Activated CD8-positive, alpha-beta memory T cell treated with anti-CD3 and anti-CD28 coated beads for 48 hours (primary cell): ENCODE measurements around the gene SELENOK.
"Not testable (repeated sequence)": the region's sequence is repeated elsewhere in the genome, so short reads cannot be mapped to it uniquely, and the experiment has no call there.

Experiments used
- DNase-seq, 3 experiments: peaks; one replicate each; pipeline ENCODE4 v3.0.0-alpha.2; 2020; ENCODE audit warnings: low read depth in 2 of 3, low spot score in 2 of 3

SELENOK gene

DNA sequence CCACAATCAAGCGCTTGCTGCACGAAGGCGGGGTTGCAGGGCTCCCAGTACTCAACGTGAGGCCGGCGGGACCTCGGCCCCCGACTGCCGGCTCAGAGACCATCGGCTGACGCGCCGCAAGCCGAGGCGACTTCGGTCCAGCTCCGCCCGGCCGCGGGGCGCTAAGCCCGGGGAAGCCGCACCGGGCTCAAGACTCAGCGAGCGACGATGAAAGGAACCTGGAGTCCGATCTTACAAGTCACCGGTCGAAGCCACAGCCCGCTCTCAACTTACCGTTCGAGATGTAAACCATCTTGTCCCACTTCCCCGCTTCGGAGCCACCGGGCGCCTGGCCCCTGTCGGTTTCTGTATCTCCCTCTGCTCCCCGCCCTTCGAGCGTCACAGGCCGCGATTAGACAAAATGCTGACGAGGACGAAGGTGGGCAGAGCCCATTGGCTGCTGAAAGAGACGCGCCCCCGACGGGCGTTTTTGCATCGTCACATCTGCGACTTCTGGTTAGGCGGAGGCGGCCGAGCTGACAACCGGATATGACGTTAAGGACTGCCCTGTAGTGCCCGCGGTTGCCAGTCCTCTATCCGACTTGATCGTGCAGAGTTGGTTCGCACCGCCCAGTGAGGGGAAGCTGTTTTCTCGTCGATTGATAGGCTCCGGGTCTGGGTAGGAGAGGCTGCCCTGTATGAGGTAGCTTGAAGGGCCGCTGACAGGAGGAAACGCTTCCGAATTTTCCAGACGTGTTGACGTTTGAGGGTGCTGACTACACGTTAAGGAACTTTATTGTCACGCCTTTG lies at the start of gene SELENOK:
SELENOK (minus strand) TSS at position 363 of the 789 bp plus-strand sequence.
- peak; percentile 60 to 91 (median 90) for DNase-seq

DNA sequence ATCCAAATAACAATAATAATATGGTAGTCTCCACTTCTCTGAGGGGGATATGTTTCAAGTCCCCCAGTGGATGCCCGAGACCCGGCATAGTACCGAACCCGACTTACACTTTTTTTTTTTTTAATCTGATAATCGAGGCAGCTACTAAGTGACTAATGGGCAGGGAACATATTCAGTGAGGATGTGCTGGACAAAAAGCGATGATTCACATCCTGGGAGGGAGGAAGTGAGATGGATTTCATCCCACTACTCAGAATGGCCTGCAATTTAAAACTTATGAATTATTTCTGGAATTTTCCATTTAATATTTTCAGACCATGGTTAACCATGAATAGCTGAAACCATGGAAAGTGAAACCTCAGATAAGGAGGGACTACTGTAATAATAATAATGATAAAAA lies 49.5 kb upstream of the SELENOK start:
- no peak for DNase-seq

DNA sequence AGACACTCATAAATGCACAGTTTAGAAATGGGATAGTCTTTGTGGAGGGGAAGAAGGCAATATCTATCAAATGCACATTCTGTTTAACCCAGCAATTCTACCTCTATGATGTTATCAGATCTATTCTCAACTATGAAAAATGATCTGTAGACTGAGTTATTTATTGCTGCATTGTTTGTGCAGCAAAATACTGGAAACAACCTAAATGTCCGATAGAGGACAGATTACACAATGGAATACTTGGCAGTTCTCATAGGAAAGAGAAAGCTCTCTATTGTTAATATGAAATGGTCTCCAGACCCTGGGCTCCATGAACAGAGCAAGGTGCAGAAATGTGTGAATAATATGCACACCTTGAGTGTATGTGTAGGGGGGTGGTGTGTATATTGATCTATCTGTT lies 49.0 kb upstream of the SELENOK start:
- no peak for DNase-seq

DNA sequence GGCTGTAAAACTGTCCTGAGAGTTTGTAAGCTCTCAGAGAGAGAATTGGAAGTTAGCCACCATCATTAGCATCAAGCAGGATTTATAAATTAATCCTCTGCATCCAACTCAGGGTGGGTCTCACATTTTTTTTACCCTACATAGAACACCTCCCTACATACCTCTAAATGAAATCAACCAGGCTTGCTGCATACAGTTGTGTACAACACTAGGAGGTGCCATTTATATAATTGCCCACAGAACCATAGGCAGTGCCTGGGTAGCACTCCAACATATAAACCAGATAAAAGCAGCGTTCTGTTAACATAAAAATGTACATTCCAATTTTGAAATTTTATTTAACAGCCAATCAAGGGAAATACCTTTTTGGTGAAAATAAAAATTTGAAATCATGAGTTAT lies 48.2 kb upstream of the SELENOK start:
- no peak for DNase-seq

DNA sequence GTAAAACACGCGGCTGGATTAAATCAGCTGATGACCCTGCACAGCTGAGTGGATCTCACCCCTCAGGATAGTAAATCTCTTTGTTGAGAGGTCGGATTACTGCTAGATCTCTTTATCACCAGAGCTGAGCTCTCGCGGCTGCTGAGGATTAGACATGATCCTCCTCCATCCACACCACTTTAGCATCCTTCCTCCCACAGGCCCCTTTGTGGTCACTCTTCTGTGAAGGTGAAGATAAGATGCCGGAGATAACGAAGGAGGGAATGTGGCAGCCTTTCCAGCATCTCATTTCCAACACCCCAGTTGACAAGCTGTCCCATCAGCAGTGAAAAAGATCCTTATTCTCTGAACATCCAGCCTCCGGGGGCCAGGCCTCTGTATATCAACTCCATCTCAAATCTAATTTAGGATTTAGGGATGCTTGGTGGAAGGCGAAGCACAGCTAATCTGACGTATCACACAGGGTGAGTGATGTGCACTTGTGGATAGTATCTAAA lies 47.5 kb upstream of the SELENOK start:
- DNase-seq = no peak

DNA sequence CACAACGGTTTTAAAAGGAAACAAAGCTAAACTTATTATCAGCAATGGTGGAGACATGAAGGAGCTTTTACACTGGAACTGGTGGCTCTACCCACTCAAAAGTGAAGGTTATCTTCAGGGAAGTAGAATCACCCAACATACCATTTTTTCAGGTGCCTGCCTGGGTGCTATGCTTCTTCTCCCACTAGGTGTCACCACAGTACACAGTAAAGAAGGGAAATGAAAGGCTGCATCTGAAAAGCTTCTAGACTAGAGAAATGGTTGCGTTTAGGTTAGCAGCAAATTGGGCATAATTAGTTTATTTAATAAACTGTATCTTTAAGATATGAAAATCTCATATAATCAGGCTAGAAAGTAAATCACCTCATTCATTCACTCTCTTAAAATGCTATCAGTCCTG lies 47.0 kb upstream of the SELENOK start:
- no peak for DNase-seq

DNA sequence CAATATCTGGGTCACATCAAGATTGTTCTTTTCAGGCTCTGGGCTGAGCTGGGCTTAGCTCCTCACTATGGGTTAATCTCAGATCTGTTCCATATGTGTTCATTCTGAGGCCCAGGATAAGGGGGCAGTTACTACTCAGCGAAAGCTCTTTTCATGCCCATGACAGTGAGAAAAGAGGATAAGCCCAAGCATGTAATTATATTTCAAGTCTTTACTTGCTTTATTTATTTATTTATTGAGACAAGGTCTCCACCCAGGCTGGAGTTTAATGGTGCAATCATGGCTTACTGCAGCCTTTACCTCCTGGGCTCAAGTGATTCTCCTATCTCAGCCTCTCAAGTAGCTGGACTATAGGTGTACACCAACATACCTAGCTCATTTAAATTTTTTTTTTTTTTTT lies 44.7 kb upstream of the SELENOK start:
- no peak for DNase-seq

DNA sequence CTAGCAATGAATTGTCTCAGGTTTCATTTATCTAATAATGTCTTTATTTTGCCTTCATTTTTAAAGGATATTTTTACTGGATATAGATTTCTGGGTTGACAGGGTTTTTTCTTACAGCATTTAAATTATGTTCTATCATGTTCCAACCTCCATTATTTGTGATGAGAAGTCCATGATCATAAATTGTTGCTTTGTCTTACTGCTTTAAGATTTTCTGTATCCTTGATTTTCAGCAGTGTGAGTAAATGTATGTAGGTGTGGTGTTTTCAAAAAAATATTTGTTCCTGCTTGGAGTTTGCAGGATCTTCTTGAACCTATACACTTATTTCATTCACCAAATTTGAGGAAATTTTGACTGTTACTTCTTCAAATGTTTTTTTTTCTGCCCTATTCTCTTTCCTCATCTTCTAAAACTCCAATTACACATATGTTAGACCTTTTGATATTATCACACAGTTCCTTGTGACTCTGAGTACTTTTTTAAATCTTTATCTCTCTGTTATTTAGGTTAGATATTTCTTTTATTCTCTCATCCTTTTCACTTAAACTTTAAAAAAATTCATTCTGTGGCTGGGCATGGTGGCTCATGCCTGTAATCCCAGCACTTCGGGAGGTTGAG lies 43.7 kb upstream of the SELENOK start:
- no peak for DNase-seq

DNA sequence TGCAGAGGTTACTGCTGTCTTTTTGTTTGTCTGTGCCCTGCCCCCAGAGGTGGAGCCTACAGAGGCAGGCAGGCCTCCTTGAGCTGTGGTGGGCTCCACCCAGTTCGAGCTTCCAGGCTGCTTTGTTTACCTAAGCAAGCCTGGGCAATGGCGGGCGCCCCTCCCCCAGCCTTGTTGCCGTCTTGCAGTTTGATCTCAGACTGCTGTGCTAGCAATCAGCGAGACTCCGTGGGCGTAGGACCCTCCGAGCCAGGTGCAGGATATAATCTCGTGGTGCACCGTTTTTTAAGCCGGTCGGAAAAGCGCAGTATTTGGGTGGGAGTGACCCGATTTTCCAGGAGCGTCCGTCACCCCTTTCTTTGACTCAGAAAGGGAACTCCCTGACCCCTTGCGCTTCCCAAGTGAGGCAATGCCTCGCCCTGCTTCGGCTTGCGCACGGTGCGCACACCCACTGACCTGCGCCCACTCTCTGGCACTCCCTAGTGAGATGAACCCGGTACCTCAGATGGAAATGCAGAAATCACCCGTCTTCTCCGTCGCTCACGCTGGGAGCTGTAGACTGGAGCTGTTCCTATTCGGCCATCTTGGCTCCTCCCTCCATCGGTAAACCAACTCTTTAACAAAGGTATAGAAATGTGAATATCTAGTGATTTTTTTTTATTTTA lies 35.7 kb upstream of the SELENOK start:
- not testable (repeated sequence) for DNase-seq

DNA sequence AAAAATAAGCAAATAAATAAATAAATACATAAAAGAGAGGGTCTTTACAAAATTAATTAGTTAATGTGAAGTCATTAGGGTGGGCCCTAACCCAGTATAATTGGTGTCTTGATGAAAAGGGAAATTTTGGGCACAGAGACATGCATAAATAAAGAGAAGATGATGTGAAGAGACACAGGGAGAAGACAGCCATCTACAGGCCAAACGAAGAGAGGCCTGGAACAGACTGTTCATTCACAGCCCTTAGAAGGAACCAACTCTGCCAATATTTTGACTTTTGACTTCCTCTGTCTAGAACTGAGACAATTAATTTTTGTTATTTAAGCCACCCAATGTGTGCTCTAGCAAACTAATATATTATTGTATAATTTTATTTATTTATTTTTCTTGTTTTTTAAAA lies 29.6 kb upstream of the SELENOK start:
- DNase-seq = no peak

DNA sequence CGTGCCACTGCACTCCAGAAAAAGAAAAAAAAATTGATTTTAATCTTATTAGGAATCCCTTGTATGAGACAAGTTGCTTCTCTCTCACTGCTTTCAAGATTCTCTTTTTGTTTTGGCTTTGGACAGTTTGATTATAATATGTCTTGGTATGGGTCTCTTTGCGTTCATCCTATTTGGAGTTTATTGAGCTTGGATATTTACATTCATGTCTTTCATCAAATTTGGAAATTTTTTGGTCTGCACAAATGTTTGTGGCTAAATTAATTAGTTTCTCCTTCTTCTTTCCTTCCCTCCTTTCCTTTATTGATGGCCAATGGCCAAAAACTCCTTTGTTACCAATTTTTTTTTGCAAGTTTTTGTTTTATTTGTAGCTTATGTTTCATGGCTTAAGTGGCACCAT lies 28.1 kb upstream of the SELENOK start:
- DNase-seq = no peak

DNA sequence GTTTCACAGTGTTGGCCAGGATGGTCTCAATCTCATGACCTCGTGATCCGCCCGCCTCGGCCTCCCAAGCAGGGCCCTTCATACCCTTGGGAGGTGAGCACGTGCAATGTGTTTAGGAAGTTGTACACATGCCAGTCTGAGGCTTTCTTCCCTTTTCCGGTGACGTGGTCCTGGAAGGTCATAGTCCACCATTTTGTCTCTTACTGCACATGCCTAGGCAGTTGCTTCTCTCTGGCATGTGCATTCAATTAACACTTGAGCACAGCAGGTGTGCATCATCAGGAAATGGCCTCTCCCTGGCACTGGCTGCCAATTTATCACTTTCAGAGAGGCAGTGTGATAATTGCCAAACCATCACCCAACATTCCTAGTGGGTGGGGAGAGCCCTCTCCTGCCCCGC lies 21.7 kb upstream of the SELENOK start:
- no peak for DNase-seq

DNA sequence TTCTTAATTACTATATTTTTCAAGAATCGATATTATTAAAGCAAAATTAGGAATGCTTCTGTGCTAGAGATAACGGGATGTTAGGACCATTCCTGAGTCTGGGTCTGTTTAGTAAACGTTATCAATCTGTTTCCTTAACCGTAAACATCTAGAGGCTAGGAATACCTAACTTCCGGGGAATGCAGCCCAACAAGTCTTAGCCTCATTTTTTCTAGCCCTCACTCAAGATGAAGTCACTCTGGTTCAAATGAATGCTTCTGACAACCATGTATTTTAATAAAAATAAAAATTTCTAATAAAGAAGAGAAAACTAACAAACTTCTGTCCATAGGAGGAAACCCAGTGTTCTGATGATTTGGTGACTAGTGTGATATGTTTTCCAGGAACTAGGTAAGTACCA lies 11.1 kb upstream of the SELENOK start:
- DNase-seq = no peak

DNA sequence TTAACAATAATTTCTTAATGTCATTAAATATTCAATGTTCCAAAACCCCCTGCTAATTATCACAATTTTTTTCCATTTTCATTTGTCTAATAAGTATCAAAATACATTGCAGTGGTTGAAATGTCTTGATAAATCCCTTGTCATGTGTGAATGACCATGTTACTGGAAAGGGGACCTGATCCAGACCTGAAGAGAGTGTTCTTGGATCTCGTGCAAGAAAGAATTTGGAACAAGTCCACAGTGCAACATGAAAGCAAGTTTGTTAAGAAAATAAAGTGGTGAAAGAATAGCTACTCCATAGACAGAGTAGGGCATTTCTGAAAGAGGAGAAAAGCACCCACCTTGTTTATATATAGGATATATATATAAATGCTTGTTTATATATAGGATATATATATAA lies 10.4 kb upstream of the SELENOK start:
- DNase-seq = no peak

DNA sequence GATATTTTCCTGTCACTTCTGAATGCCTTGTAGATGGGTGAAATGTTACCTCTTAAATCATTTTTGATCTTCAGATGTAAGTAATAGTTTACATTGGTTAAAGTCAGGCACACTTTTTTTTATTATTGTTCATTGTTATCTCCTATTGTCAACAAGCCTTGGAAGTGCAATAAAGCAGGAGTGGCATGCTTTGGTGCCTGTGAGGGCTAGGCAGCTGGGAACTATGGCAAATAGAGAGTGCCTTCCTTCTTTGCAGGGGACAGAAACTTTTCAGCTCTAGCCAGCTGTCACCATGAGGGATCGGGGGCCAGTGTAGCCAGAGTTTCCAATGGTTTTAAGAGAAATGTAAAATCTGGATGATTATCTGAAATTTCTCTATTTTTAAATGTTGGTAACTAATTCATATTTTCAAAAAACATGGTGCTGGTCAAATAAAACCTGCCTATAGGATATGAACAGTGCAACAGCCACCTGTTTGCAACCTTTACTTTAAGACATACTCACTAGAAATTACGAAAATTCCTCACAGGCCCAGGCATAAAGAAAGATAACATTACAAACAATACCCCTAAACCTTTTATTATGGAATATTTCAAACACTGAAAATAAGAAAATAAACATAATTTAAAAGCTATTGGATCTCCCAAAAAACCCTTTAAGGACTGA lies 9.1 kb upstream of the SELENOK start:
- no peak for DNase-seq

DNA sequence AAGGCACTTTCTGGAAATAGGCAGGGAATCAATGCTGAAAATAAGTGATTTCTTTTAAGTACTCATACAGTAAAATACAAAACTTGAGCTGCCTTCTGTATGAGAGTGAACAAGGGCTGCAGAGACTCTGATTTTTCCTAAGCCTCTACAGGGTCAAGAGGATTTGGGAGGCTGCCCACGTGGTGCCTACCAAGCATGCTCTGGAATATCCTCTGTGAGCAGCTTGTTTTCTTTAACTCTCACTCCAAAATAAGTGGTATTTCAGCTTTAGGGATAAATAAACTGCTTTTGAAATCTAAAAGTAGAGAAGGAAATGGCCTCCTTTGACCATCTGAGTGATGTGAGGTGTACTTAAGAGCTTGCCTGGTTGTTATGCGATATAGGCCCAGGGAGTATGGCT lies 8.1 kb upstream of the SELENOK start:
- no peak for DNase-seq

DNA sequence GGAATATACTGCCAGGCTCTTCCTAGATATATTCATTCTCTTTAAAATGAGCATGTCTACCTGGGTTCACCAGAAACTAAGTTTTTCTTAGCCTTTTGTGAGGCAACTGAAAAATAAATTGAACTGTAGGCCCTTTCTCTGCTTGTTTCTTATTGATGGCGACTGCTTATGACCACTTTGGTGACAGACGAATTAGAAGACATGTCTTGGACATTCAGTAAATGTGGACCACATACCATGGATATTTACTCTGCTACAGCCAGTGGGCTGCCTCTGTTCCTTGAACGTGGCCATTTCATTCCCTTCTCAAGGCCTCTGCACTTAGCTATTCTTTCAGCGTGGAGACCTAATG lies 603 bp upstream of the SELENOK start:
- DNase-seq = no peak

DNA sequence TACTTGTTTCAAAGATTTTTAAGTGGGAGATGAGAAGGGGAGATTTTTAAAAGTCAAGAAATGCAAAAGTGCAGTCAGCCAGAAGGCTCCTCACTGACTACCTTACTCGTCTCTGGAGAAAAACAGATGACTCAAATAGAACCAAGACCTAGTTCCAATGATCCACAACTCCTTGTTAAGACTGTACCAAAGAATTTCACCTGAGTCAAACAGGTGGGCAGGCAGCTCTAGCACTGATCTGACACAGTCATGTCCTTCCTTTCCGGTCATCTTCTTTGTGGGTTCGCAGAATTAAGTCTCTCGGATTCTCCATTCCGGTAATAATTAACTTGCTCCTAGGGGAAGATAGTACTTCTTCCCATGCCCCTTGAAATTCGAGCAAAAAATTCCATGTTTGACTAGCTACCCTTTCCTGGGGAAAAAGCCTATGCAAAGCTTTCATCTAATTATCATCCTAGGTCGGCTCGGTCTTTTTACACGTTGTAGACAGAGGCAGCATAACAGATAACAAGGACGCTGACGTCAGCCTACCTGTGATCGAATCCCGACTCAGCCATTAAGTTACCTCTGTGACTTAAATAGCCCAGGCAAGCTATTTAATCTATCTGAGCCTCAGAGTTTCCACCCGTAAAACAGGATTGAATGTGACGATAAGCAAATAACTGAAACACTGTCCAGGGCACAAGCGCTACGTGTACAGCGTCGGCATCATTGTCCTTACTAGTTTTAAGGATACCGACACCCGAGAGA lies 758 bp downstream of the SELENOK start:
- no peak for DNase-seq

DNA sequence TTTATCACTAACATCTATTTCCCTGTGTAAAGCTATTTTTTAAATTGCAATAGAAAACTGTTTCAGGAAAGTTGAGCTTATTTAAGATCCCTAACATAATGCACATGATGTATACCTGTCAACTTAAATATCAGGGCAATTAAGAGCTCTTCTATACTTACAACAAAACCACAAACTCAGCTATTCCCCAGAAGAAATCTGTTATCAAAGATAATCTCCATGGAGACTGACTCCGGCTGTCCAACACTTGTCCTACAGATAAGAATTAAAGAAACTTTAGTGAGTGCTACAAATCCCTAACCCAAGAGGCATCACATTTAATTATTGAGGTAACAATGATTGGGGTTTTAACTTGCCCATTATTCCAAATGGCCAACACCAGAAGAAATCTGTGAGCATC lies 3.4 kb downstream of the SELENOK start:
- no peak for DNase-seq

DNA sequence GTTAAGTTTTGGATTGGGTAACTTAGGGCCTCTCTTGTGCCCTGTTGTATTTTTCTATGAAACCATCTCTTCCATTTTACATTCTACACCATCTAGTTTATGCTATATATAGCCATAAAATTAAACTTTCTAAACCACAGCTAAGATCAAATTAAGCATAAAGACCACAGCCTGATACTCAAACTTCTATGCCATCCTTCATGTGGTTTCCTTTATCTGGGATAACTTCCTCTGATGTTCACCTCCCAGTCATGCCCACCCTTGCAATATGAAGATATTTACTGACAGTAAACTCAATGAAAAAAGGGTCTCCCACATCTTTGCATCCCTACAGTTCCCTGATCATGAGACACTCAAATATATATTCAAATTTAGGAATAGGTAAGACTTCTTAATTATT lies 4.2 kb downstream of the SELENOK start:
- no peak for DNase-seq

DNA sequence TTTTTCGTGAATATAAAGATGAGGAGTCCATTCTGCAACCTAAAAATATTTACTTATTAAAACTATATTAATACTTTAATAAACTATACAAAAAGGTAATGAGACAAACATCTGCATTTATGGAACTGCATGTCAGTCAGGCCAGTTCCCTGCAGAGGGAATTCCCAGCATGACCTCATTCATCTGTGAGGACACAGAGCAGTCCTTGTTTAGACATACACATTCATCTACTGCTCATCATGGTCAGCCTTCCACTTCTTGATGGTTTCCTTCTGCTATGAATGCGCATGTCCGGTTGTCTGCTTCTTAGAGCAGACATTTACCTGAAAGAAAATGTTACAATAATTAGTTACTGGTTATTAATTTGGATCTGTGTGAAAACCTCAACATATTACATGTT lies 6.4 kb downstream of the SELENOK start:
- DNase-seq = no peak
